ENCODE data around the gene XPO4. TPM values are rescaled to one million over a fixed set of nuclear protein-coding genes. Genes with fewer than 3 reads are reported as not detected.
"Not testable (repeated sequence)": the region's sequence is repeated elsewhere in the genome, so short reads cannot be mapped to it uniquely, and the experiment has no call there.

XPO4 gene
- total RNA-seq, 2 donors from 2014 or later = 19.3 to 24.8 TPM

DNA sequence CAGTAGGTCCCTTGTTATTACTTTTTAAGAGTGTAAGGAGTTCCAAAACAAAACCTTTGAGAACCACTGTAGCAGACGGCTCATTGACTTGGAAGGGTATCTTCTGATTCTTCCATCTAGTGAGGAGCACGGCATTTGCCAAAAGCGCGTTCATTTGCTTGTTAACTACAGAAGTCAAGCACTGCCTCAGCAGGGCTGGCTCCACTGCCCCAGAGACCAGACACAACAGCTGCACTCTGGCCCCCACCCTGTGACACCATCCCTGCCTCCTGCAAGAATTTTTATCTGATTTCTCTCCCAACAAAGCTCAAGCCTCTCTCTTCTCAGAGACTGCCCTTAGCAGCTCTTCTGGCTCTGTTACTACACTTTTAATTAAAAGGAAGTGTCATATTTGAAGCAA is 20.7 kb upstream of the XPO4 start:
- H3K4me1 ChIP-seq (ENCODE audit: control insufficient read depth in 1 of 2, low read depth in 2 of 2) = no peaks in the 10 kb centered on the region
- DNase-seq (ENCODE audit: low spot score) (no peak), ATAC-seq (ENCODE audit: insufficient number of reproducible peaks, low FRiP score, low read depth) (no peak)
- no peaks in the 10 kb centered on the region for H3K36me3 ChIP-seq
- no peak overlapping the region for H3K4me3 ChIP-seq
- no peak overlapping the region for H3K27ac ChIP-seq
- no peaks in the 10 kb centered on the region for H3K9me3 ChIP-seq
- no peaks in the 10 kb centered on the region for H3K27me3 ChIP-seq (replicated peaks; ENCODE audit: insufficient read depth)
- TF ChIP-seq, protein P1, sequence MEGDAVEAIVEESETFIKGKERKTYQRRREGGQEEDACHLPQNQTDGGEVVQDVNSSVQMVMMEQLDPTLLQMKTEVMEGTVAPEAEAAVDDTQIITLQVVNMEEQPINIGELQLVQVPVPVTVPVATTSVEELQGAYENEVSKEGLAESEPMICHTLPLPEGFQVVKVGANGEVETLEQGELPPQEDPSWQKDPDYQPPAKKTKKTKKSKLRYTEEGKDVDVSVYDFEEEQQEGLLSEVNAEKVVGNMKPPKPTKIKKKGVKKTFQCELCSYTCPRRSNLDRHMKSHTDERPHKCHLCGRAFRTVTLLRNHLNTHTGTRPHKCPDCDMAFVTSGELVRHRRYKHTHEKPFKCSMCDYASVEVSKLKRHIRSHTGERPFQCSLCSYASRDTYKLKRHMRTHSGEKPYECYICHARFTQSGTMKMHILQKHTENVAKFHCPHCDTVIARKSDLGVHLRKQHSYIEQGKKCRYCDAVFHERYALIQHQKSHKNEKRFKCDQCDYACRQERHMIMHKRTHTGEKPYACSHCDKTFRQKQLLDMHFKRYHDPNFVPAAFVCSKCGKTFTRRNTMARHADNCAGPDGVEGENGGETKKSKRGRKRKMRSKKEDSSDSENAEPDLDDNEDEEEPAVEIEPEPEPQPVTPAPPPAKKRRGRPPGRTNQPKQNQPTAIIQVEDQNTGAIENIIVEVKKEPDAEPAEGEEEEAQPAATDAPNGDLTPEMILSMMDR (IDR thresholded peaks at IDR 0.05) = no peak

DNA sequence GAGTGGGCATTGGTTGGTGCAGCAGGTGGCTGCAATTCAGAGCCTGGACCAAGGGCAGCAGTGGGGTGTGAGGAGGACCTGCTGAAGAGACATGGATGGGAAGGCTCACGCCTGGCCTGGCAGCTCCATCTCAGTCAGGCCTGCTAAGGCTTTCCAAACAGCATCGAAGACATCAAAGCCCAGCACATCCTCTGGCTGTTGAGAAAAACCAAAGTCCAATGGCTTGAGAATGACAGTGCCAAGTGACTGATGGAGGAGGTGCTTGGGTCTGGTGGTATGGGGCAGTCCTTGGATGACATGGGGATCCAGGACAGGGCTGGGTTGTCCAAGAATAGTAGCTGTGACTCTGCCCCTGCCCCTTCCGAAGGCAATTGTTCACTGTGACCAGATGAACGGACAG is 19.0 kb upstream of the XPO4 start:
- Histone ChIP-seq H3K9me3 (no peaks in the 10 kb centered on the region), H3K4me1 (ENCODE audit: control insufficient read depth in 1 of 2, low read depth in 2 of 2) (no peaks in the 10 kb centered on the region), H3K27ac (no peak overlapping the region), H3K36me3 (no peaks in the 10 kb centered on the region), H3K27me3 (replicated peaks; ENCODE audit: insufficient read depth) (no peaks in the 10 kb centered on the region), H3K4me3 (no peak overlapping the region)
- DNase-seq (ENCODE audit: low spot score) (no peak), ATAC-seq (ENCODE audit: insufficient number of reproducible peaks, low FRiP score, low read depth) (no peak)
- TF ChIP-seq, protein P1 (IDR thresholded peaks at IDR 0.05) = no peak

DNA sequence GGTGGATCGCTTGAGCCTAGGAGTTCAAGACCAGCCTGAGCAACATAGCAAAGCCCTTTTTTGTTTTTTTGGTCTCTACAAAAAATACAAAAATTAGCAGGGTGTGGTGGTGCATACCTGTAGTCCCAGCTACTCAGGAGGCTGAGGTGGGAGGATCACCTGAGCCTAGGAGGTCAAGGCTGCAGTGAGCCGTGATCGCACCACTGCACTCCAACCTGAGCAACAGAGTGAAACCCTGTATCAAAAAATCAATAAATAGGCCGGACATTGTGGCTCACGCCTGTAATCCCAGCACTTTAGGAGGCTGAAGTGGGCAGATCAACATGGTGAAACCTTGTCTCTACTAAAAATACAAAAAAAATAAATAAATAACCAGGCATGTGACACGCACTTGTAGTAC is 13.1 kb upstream of the XPO4 start:
- ATAC-seq (ENCODE audit: insufficient number of reproducible peaks, low FRiP score, low read depth); H3K27me3 ChIP-seq (replicated peaks; ENCODE audit: insufficient read depth); DNase-seq (ENCODE audit: low spot score); H3K4me1 ChIP-seq (ENCODE audit: control insufficient read depth in 1 of 2, low read depth in 2 of 2); H3K9me3 ChIP-seq; H3K36me3 ChIP-seq; H3K27ac ChIP-seq; H3K4me3 ChIP-seq: not testable (repeated sequence)

- no peak for DNase-seq (ENCODE audit: low spot score)
- ATAC-seq (ENCODE audit: insufficient number of reproducible peaks, low FRiP score, low read depth) = no peak
- Histone ChIP-seq H3K9me3 (no peaks in the 10 kb centered on the region), H3K27ac (no peak overlapping the region), H3K27me3 (replicated peaks; ENCODE audit: insufficient read depth) (no peaks in the 10 kb centered on the region), H3K4me1 (ENCODE audit: control insufficient read depth in 1 of 2, low read depth in 2 of 2) (no peaks in the 10 kb centered on the region), H3K36me3 (no peaks in the 10 kb centered on the region), H3K4me3 (no peak overlapping the region)
- TF ChIP-seq, protein P1 (IDR thresholded peaks at IDR 0.05) = no peak
These were observed 8.5 kb upstream of the XPO4 start for GRCh38 chr13:20911037-20911436.

DNA sequence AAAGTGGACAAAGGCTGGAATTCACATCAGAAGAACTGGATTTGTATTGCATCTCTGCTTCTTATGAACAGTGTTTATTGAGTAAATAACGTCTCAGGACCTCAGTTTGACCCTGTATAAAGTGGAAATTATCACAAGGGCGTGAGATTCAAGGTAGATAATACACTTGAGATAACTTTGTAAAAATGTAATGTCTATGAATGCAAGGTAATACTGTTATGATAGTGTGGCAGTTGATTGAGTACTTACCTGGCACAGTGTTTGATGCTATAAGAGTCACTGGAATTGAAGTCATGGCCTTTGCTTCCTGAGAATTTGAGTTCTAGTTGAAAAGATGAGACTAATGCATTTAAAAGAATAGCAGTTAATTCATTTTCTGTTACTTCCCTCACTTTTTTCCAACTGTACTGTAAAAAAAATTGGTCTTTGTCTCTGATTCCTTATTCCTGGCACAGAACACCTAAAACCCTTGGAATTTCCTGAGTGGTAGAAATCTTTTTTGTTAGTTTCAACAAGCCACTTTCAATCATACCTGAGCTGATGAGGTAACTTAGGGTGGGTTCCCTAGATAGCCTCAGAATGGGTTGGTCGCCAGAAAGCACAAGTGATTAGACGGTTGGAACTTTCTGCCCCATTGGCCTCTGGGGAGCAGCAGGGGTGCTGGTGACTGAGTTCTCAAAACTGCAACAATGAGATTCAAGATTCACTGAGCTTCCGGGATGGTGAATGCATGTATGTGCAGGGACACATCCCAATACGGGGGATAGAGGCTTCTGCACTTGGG is 6.4 kb upstream of the XPO4 start:
- H3K9me3 ChIP-seq = no peaks in the 10 kb centered on the region
- no peaks in the 10 kb centered on the region for H3K36me3 ChIP-seq
- no peak overlapping the region for H3K4me3 ChIP-seq
- no peak overlapping the region for H3K27ac ChIP-seq
- H3K27me3 ChIP-seq (replicated peaks; ENCODE audit: insufficient read depth) = no peaks in the 10 kb centered on the region
- H3K4me1 ChIP-seq (ENCODE audit: control insufficient read depth in 1 of 2, low read depth in 2 of 2) = no peaks in the 10 kb centered on the region
- ATAC-seq (ENCODE audit: insufficient number of reproducible peaks, low FRiP score, low read depth) (no peak), DNase-seq (ENCODE audit: low spot score) (no peak)
- TF ChIP-seq, protein P1 (IDR thresholded peaks at IDR 0.05) = no peak

GRCh38 chr13:20904908-20905307 is 2.4 kb upstream of the XPO4 start:
- H3K27me3 ChIP-seq (replicated peaks; ENCODE audit: insufficient read depth) = no peaks in the 10 kb centered on the region
- H3K4me1 ChIP-seq (ENCODE audit: control insufficient read depth in 1 of 2, low read depth in 2 of 2) = peaks cover 5 to 16% of the 10 kb centered on the region in 2 donors
- TF ChIP-seq, protein P1 (IDR thresholded peaks at IDR 0.05) = no peak
- DNase-seq (ENCODE audit: low spot score) (no peak), ATAC-seq (ENCODE audit: insufficient number of reproducible peaks, low FRiP score, low read depth) (no peak)
- H3K4me3 ChIP-seq = no peak overlapping the region
- H3K36me3 ChIP-seq = no peaks in the 10 kb centered on the region
- no peak overlapping the region for H3K27ac ChIP-seq
- no peaks in the 10 kb centered on the region for H3K9me3 ChIP-seq
